Mesothelial cell of epicardium (in vitro differentiated cells): ENCODE results near the gene PRR23E. TPM values are rescaled to one million over a fixed set of nuclear protein-coding genes. Genes with fewer than 3 reads are reported as not detected.

Source experiments
- DNase-seq, 2 experiments: peaks; one replicate each; pipeline ENCODE4 v3.0.0; 2021; ENCODE audit warnings: low spot score in 2 of 2; ENCODE audit not compliant: unreplicated experiment in 2 of 2
- H3K27ac Mint-ChIP-seq: 2 replicates; pipeline ENCODE4 v1.8.0; 2021; ENCODE audit warnings: mixed read lengths
- H3K27me3 Mint-ChIP-seq: 2 replicates; pipeline ENCODE4 v1.8.0; 2021; ENCODE audit warnings: low read depth, mixed read lengths
- H3K36me3 Mint-ChIP-seq: 2 replicates; pipeline ENCODE4 v1.8.0; 2021; ENCODE audit warnings: mixed read lengths
- H3K4me1 Mint-ChIP-seq: 2 replicates; pipeline ENCODE4 v1.8.0; 2021; ENCODE audit warnings: mixed read lengths
- H3K4me3 Mint-ChIP-seq: 2 replicates; pipeline ENCODE4 v1.8.0; 2021; ENCODE audit warnings: mild to moderate bottlenecking, moderate library complexity, mixed read lengths
- H3K9me3 Mint-ChIP-seq: 2 replicates; pipeline ENCODE4 v1.8.0; 2021; ENCODE audit warnings: mixed read lengths
- total RNA-seq: library from RNA; stranded (reverse); gene quantifications from 3 replicates; pipeline ENCODE4 v1.2.1, GENCODE V29; 2021
- TF ChIP-seq, protein P1 (sequence below): fragments of 200-600 bp; sonication (generic); IDR thresholded peaks from one replicate; pipeline ENCODE4 v1.5.0; 2021; ENCODE audit warnings: antibody characterized with exemption; ENCODE audit not compliant: unreplicated experiment

The PRR23E gene
- total RNA-seq, 1 donor from 2014 or later = not detected

DNA sequence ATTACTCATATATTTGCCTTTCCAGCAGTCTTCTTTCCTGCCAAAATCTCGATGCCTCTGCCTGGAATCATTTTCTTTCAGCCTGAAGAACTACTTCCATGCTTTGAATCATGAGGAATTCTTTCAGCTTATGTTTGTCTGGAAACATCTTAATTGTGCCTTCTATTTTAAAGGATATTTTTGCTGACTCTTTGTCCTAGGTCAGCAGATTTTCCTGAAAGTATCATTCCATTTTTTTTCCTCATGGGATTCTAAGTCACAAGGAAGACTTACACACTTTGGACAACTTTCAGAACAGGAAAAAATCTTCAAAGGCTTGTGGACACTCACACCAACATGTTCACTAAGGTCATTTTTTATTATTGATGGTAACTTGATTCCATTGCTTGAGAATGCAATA, 10.1 kb downstream of the PRR23E start:
- H3K4me1 Mint-ChIP-seq = no peaks in the 10 kb centered on the region
- no peak for DNase-seq
- TF ChIP-seq, protein P1, sequence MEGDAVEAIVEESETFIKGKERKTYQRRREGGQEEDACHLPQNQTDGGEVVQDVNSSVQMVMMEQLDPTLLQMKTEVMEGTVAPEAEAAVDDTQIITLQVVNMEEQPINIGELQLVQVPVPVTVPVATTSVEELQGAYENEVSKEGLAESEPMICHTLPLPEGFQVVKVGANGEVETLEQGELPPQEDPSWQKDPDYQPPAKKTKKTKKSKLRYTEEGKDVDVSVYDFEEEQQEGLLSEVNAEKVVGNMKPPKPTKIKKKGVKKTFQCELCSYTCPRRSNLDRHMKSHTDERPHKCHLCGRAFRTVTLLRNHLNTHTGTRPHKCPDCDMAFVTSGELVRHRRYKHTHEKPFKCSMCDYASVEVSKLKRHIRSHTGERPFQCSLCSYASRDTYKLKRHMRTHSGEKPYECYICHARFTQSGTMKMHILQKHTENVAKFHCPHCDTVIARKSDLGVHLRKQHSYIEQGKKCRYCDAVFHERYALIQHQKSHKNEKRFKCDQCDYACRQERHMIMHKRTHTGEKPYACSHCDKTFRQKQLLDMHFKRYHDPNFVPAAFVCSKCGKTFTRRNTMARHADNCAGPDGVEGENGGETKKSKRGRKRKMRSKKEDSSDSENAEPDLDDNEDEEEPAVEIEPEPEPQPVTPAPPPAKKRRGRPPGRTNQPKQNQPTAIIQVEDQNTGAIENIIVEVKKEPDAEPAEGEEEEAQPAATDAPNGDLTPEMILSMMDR = no peak
- H3K27me3 Mint-ChIP-seq = peaks cover 45% of the 10 kb centered on the region
- no peak overlapping the region for H3K4me3 Mint-ChIP-seq
- no peaks in the 10 kb centered on the region for H3K36me3 Mint-ChIP-seq
- H3K9me3 Mint-ChIP-seq = peaks cover 9% of the 10 kb centered on the region
- no peak overlapping the region for H3K27ac Mint-ChIP-seq

GRCh38 chr3:127204841-127205582, 12.1 kb downstream of the PRR23E start:
- Mint-ChIP-seq H3K27me3 (peaks cover 32% of the 10 kb centered on the region), H3K4me3 (no peak overlapping the region), H3K27ac (no peak overlapping the region), H3K36me3 (no peaks in the 10 kb centered on the region), H3K4me1 (no peaks in the 10 kb centered on the region), H3K9me3 (peaks cover 9% of the 10 kb centered on the region)
- TF ChIP-seq, protein P1 = no peak
- peak in 1 of 2 experiments; percentile 27 for DNase-seq

GRCh38 chr3:127206154-127206553, 13.2 kb downstream of the PRR23E start:
- peaks cover 26% of the 10 kb centered on the region for H3K27me3 Mint-ChIP-seq
- no peaks in the 10 kb centered on the region for H3K4me1 Mint-ChIP-seq
- H3K27ac Mint-ChIP-seq = no peak overlapping the region
- TF ChIP-seq, protein P1 = no peak
- H3K4me3 Mint-ChIP-seq = no peak overlapping the region
- peak in 1 of 2 experiments; percentile 24 for DNase-seq
- no peaks in the 10 kb centered on the region for H3K36me3 Mint-ChIP-seq
- H3K9me3 Mint-ChIP-seq = peaks cover 9% of the 10 kb centered on the region

DNA sequence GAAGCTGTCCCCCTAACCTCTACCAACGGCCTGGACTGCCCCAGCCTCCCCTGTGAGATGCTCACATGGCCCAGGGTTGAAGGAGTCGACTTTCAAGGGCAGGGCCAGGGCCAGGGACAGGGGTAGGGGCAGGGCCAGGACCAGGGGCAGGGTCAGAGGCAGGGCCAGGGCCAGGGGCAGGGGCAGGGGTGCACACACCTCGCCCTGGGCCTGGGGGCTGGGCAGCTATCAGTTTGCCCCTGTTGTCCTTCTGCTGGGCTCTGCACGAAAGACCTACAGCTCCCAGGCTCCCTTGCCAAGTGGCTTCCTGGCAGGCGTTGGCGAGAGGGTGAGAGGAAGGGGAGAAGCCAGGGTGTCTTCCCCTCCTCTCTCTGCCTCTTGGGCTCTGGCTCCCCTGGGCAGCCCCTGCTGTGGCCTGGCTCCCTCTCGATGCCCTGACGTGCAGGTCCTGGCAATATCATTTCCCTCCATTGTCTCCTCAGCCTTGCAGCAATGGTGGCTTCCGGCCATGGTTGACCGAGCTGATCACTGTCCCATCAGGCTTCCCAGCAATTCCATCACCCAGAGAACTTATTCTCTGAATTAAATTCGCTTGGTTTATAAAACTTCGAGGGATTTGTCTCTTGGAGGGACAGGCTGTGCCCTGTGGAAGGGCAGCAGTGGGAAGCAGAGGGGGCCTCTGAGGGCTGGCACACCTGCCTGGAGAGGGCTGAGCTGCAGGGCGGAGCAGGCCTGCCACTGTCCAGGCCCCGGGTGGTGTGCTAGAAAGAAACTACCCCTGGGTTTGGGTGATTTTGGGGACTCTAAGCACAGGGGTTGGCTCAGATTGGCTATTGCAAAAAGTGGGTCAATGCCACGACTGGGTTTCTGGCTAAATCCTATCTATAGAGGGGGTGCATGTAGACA, 13.9 kb downstream of the PRR23E start:
- peaks cover 9% of the 10 kb centered on the region for H3K9me3 Mint-ChIP-seq
- H3K27ac Mint-ChIP-seq = no peak overlapping the region
- no peaks in the 10 kb centered on the region for H3K36me3 Mint-ChIP-seq
- peaks cover 28% of the 10 kb centered on the region for H3K27me3 Mint-ChIP-seq
- H3K4me1 Mint-ChIP-seq = no peaks in the 10 kb centered on the region
- TF ChIP-seq, protein P1 = no peak
- DNase-seq = peak in 1 of 2 experiments; percentile 33
- H3K4me3 Mint-ChIP-seq = no peak overlapping the region

DNA sequence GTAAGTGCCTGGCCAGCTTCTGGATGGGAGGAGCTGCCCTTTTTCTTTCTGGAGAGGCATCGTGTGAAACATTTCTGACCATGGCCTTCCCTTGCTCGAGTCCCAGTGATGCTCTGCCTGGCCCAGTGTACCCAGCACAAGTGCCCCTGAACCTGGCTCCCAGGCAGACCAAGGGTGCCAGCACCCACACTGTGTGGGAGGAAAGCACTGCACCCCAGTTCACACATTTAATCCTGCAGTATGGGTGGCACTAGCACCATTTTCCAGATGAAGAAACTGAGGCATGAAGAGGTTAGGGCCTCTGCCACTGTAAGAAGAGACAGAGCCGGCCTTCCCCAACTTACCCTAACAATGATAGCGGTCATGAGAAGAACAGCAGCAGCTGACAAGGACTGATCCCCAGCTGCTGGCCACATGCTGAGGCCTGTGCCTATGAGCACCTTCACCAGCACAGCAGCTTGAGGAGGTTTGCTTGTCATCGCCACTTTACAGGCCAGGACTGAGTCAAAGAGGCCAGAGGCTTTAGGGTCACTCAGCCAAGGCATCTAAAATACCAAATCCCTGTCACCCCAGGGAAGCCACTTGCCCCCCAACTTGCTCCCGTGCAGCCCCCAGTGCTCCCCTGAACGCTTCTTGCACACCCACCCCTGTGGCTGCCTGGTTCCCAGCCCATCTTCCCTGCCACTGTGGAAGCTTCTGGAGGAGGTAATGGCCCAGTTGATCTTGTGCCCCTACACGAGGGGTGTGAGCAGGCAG, 15.0 kb downstream of the PRR23E start:
- Mint-ChIP-seq H3K4me3 (no peak overlapping the region), H3K9me3 (peaks cover under 1% of the 10 kb centered on the region), H3K27me3 (peaks cover 29% of the 10 kb centered on the region), H3K27ac (no peak overlapping the region), H3K36me3 (no peaks in the 10 kb centered on the region), H3K4me1 (no peaks in the 10 kb centered on the region)
- TF ChIP-seq, protein P1 = no peak
- DNase-seq = peak in 1 of 2 experiments; percentile 31
